ENCODE measurements around the gene RPGRIP1L. TPM values are rescaled to one million over a fixed set of nuclear protein-coding genes. Genes with fewer than 3 reads are reported as not detected.

Gene RPGRIP1L
- total RNA-seq, 3 donors from 2014 or later: 3.2 to 7.5 (median 7.5) TPM

DNA sequence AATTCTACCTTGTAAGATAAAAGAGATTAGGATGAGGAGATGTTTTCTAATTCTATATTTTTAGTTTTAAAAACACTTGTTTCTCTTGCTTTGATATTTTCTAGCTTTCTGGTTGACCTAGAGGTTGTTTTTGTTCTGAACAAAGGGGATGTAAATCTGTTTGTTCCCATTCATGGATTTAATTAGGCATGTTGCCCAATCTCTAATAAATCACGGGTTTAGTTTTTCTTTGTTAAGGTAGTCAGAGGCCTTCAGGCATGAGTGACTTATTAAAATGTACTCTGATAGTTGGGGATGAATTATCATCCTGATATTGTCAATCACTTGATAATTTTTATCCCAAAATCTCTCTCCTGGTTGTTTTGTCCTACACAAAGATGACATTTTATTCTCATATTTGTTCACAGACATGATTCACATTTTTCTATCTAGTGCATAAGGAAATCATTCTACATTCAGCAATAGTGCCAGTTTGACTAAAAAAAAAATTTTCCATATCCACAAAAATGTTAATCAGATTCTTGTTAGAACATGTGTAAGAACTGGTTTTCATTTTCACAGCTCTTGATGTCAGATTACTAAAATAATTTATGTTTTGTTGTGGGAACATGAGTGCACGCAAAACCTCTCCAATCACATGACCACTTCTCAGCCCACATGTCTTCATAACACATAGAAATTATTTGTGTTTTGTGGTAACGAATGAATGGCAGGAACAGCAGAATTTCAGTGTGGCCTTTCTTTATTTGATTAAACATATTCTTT, 105.0 kb downstream of the RPGRIP1L start:
- H3K27ac ChIP-seq: no peak overlapping the region
- intact Hi-C loops (cut with DNase I; ENCODE audit: low total_unique reads): no loop called here
- no peak overlapping the region for H3K4me3 ChIP-seq
- H3K36me3 ChIP-seq: no peaks in the 10 kb centered on the region
- peaks cover 0 to 24% of the 10 kb centered on the region in 2 donors for H3K9me3 ChIP-seq
- DNase-seq (ENCODE audit: low spot score in 2 of 2): no peak
- H3K4me1 ChIP-seq: no peaks in the 10 kb centered on the region
- H3K27me3 ChIP-seq: no peaks in the 10 kb centered on the region
- no peak for TF ChIP-seq POLR2A (IDR thresholded peaks at IDR 0.05)
- no peak for TF ChIP-seq POLR2AphosphoS5 (IDR thresholded peaks at IDR 0.05)

DNA sequence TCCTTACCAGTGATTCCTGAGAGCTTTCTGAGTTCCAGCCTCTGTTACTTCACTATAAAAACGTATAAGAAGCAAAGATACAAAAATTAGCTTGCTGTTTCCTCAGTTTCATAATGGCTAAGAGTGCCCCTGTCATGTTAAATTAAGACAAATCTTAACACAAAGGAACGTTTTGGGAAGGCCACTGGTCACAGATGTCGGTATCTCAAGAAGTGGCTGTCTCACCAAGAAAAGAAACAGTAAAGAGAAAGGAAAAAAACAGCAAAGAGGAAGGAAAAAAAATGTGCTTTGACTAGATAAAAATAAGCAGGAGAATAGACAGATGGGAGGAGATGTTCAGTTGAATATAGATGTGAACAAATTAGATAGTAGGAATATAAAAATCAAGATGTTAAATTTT, 105.9 kb downstream of the RPGRIP1L start:
- TF ChIP-seq, protein P1, sequence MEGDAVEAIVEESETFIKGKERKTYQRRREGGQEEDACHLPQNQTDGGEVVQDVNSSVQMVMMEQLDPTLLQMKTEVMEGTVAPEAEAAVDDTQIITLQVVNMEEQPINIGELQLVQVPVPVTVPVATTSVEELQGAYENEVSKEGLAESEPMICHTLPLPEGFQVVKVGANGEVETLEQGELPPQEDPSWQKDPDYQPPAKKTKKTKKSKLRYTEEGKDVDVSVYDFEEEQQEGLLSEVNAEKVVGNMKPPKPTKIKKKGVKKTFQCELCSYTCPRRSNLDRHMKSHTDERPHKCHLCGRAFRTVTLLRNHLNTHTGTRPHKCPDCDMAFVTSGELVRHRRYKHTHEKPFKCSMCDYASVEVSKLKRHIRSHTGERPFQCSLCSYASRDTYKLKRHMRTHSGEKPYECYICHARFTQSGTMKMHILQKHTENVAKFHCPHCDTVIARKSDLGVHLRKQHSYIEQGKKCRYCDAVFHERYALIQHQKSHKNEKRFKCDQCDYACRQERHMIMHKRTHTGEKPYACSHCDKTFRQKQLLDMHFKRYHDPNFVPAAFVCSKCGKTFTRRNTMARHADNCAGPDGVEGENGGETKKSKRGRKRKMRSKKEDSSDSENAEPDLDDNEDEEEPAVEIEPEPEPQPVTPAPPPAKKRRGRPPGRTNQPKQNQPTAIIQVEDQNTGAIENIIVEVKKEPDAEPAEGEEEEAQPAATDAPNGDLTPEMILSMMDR (IDR thresholded peaks at IDR 0.05): no peak
- Histone ChIP-seq H3K4me3 (no peak overlapping the region), H3K27me3 (no peaks in the 10 kb centered on the region), H3K27ac (no peak overlapping the region), H3K9me3 (peaks cover 0 to 24% of the 10 kb centered on the region in 2 donors), H3K4me1 (no peaks in the 10 kb centered on the region), H3K36me3 (no peaks in the 10 kb centered on the region)
- no peak for DNase-seq (ENCODE audit: low spot score in 2 of 2)
- intact Hi-C loops (cut with DNase I; ENCODE audit: low total_unique reads): no loop called here

DNA sequence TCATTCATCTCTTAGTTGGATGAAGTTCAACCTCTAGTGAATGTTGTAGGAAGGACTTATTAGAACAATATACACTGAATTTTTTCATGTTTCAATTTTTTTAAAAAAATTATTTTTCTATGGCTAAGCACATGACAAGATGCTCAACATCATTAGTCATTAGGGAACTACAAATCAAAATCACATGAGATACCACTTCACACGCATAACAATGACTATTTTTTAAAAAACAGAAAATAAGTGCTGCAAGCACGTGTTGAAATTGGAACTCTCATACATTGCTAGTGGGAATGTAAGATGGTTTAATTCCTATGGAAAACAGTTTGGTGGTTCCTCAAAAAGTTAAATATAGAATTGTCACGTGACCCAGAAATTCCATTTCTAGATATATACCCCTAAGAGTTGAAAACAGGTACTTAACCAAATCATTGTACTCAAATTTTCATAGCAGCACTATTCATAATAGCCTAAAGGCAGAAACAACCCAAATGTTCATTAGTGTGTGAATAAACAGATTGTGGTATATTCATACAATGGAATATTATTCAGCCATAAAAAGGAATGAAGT, 115.5 kb downstream of the RPGRIP1L start:
- no peaks in the 10 kb centered on the region for H3K36me3 ChIP-seq
- H3K4me1 ChIP-seq: no peaks in the 10 kb centered on the region
- H3K9me3 ChIP-seq: peaks cover 4 to 6% of the 10 kb centered on the region in 2 donors
- intact Hi-C loops (cut with DNase I; ENCODE audit: low total_unique reads): no loop called here
- TF ChIP-seq POLR2A (IDR thresholded peaks at IDR 0.05): no peak
- TF ChIP-seq, protein P1 (IDR thresholded peaks at IDR 0.05): no peak
- TF ChIP-seq POLR2AphosphoS5 (IDR thresholded peaks at IDR 0.05): no peak
- no peak for DNase-seq (ENCODE audit: low spot score in 2 of 2)
- no peak overlapping the region for H3K4me3 ChIP-seq
- H3K27me3 ChIP-seq: no peaks in the 10 kb centered on the region
- H3K27ac ChIP-seq: no peak overlapping the region

DNA sequence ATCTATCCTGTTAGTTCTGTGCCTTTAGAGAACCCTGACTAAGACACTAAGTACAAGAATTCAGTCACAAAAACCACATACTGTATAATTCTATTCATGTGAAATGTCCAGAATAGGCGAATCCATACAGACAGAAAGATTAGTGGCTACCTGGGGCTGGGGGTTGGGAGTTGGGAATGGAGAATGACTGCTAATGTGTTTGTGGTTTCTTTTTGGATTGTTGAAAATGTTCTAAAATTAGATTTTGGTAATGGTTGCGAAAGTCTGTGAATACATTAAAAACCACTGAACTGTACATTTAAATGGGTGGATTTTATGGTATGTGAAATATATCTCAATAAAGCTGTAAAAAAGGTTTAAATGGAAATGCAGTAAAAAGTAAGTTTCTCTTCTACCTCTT, 120.3 kb downstream of the RPGRIP1L start:
- intact Hi-C loops (cut with DNase I; ENCODE audit: low total_unique reads): no loop called here
- TF ChIP-seq POLR2AphosphoS5 (IDR thresholded peaks at IDR 0.05) (no peak), POLR2A (IDR thresholded peaks at IDR 0.05) (no peak)
- TF ChIP-seq, protein P1 (IDR thresholded peaks at IDR 0.05): no peak
- no peaks in the 10 kb centered on the region for H3K4me1 ChIP-seq
- no peaks in the 10 kb centered on the region for H3K9me3 ChIP-seq
- H3K27ac ChIP-seq: no peak overlapping the region
- no peaks in the 10 kb centered on the region for H3K27me3 ChIP-seq
- no peak overlapping the region for H3K4me3 ChIP-seq
- no peaks in the 10 kb centered on the region for H3K36me3 ChIP-seq
- DNase-seq (ENCODE audit: low spot score in 2 of 2): no peak

DNA sequence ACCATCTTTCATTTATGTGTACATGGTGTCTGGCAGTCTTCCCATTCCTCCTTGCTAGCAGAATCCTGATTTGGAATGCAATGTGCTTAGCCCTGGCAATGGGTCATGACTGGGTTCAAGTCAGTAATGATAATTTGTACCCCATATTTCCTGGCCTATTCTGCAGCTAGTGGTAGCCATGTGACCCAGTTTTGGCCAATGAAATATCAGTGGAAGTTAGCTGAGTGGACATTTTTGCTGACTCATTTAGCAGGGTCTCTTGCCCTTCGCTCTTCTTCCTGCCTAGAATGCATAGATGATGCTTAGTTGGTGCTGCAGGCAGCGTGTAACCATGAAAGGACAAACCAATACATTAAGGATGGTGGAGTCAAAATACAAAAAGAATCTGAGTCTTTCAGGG, 121.9 kb downstream of the RPGRIP1L start:
- Histone ChIP-seq H3K4me1 (no peaks in the 10 kb centered on the region), H3K4me3 (no peak overlapping the region), H3K27me3 (no peaks in the 10 kb centered on the region), H3K9me3 (no peaks in the 10 kb centered on the region), H3K27ac (no peak overlapping the region), H3K36me3 (no peaks in the 10 kb centered on the region)
- DNase-seq (ENCODE audit: low spot score in 2 of 2): no peak
- TF ChIP-seq, protein P1 (IDR thresholded peaks at IDR 0.05): no peak
- TF ChIP-seq POLR2A (IDR thresholded peaks at IDR 0.05): no peak
- no peak for TF ChIP-seq POLR2AphosphoS5 (IDR thresholded peaks at IDR 0.05)
- intact Hi-C loops (cut with DNase I; ENCODE audit: low total_unique reads): no loop called here
